HFFc6 (cell line): Measurements from ENCODE around the gene SMG6. TPM values are rescaled to one million over a fixed set of nuclear protein-coding genes. Genes with fewer than 3 reads are reported as not detected.
"Not testable (repeated sequence)": the region's sequence is repeated elsewhere in the genome, so short reads cannot be mapped to it uniquely, and the experiment has no call there.

Experiments used
- DNase-seq: peaks from one replicate; pipeline ENCODE4 v3.0.0-alpha.2; 2018
- H3K27ac Mint-ChIP-seq: 2 replicates; pipeline ENCODE4 v1.8.0; 2020; ENCODE audit warnings: mild to moderate bottlenecking, mixed read lengths
- H3K27me3 Mint-ChIP-seq: 2 replicates; pipeline ENCODE4 v1.8.0; 2021; ENCODE audit warnings: mild to moderate bottlenecking, moderate library complexity, mixed read lengths; ENCODE audit not compliant: insufficient read depth
- H3K36me3 Mint-ChIP-seq: 2 replicates; pipeline ENCODE4 v1.8.0; 2021; ENCODE audit warnings: low read depth, mixed read lengths
- H3K4me1 Mint-ChIP-seq: 2 replicates; pipeline ENCODE4 v1.8.0; 2020; ENCODE audit warnings: low read depth, mixed read lengths
- H3K4me3 Mint-ChIP-seq: 2 replicates; pipeline ENCODE4 v1.8.0; 2020; ENCODE audit warnings: mild to moderate bottlenecking, moderate library complexity, mixed read lengths
- H3K9me3 Mint-ChIP-seq: 2 replicates; pipeline ENCODE4 v1.8.0; 2020; ENCODE audit warnings: mild to moderate bottlenecking, mixed read lengths
- total RNA-seq, 6 experiments: library from RNA; stranded (reverse); fragmentation: NEBNext Ultra II Directional; extraction: Animal tissue kit (Norgen Biotek cat#: 25700); gene quantifications; 2 replicates in 1 of 6; 3 replicates in 5 of 6; pipeline ENCODE4 v1.2.3, GENCODE V29; 2021
- TF ChIP-seq, protein P1 (sequence below): fragments of 200-600 bp; sonication (generic); IDR thresholded peaks from 2 replicates; pipeline ENCODE4 v1.5.0; 2021; ENCODE audit warnings: antibody characterized with exemption, mild to moderate bottlenecking

SMG6 gene
- total RNA-seq, 6 experiments from 2014 or later: 29.5 to 37.4 (median 31.8) TPM

GRCh38 chr17:2203818-2204217 is 99.8 kb downstream of the SMG6 start:
- no peaks in the 10 kb centered on the region for H3K27me3 Mint-ChIP-seq
- H3K36me3 Mint-ChIP-seq: peaks cover 15% of the 10 kb centered on the region
- H3K4me1 Mint-ChIP-seq: peaks cover 10% of the 10 kb centered on the region
- DNase-seq: no peak
- H3K27ac Mint-ChIP-seq: no peak overlapping the region
- TF ChIP-seq, protein P1, sequence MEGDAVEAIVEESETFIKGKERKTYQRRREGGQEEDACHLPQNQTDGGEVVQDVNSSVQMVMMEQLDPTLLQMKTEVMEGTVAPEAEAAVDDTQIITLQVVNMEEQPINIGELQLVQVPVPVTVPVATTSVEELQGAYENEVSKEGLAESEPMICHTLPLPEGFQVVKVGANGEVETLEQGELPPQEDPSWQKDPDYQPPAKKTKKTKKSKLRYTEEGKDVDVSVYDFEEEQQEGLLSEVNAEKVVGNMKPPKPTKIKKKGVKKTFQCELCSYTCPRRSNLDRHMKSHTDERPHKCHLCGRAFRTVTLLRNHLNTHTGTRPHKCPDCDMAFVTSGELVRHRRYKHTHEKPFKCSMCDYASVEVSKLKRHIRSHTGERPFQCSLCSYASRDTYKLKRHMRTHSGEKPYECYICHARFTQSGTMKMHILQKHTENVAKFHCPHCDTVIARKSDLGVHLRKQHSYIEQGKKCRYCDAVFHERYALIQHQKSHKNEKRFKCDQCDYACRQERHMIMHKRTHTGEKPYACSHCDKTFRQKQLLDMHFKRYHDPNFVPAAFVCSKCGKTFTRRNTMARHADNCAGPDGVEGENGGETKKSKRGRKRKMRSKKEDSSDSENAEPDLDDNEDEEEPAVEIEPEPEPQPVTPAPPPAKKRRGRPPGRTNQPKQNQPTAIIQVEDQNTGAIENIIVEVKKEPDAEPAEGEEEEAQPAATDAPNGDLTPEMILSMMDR: no peak
- H3K9me3 Mint-ChIP-seq: no peaks in the 10 kb centered on the region
- no peak overlapping the region for H3K4me3 Mint-ChIP-seq

DNA sequence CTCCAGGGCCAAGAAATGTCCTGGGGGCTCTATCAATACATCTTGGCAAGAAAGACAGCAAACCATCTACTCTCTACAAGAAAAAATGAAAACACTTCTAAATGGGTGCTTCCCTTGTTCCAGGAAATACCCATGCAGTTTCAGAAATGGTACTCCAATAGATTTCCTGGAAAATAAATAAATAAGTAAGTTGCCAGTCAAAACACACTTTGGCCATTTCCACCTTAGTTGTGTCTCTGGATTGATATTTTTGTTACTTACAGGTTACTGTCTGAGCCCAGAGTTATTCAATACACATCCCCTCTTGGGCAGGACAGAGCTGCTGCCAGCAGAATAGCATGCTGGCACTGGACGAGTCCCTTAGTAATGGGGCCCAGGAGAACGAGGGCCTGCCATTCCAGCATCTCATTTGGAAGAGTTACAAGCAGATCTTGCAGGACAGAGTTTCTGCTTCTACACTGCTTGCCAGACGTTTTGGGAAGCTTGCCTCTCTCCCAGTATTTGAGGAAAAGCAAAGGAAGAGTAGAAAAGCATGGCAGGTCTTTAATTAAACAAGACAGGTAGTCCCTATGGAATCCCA is 100.5 kb downstream of the SMG6 start:
- Mint-ChIP-seq H3K27ac (no peak overlapping the region), H3K9me3 (no peaks in the 10 kb centered on the region), H3K36me3 (peaks cover 14% of the 10 kb centered on the region; the same call in 1 of the 2 replicates), H3K4me1 (peaks cover 18% of the 10 kb centered on the region), H3K4me3 (no peak overlapping the region), H3K27me3 (no peaks in the 10 kb centered on the region)
- no peak for DNase-seq
- TF ChIP-seq, protein P1: no peak

GRCh38 chr17:2202302-2202995 is 101.1 kb downstream of the SMG6 start:
- Mint-ChIP-seq H3K4me1 (peaks cover 24% of the 10 kb centered on the region), H3K36me3 (peaks cover 15% of the 10 kb centered on the region; the same call in 1 of the 2 replicates), H3K27ac (no peak overlapping the region), H3K27me3 (no peaks in the 10 kb centered on the region), H3K9me3 (no peaks in the 10 kb centered on the region), H3K4me3 (no peak overlapping the region)
- TF ChIP-seq, protein P1: no peak
- DNase-seq: no peak

- not testable (repeated sequence) for H3K27me3 Mint-ChIP-seq, H3K9me3 Mint-ChIP-seq, DNase-seq
- Mint-ChIP-seq H3K36me3 (peaks cover 30% of the 10 kb centered on the region), H3K4me1 (peaks cover 42% of the 10 kb centered on the region), H3K4me3 (peak overlapping the region; percentile 72), H3K27ac (peak overlapping the region; percentile 73)
These were observed 104.2 kb downstream of the SMG6 start for GRCh38 chr17:2199386-2199785.

- Mint-ChIP-seq H3K4me3 (peak overlapping the region; percentile 72), H3K4me1 (peaks cover 43% of the 10 kb centered on the region), H3K27me3 (no peaks in the 10 kb centered on the region), H3K9me3 (no peaks in the 10 kb centered on the region; the same call in 1 of the 2 replicates), H3K27ac (peak overlapping the region; percentile 73), H3K36me3 (peaks cover 31% of the 10 kb centered on the region)
- DNase-seq: peak; percentile 85
- TF ChIP-seq, protein P1: no peak
These were observed 104.7 kb downstream of the SMG6 start for GRCh38 chr17:2198927-2199326.

- Mint-ChIP-seq H3K36me3 (peaks cover 35% of the 10 kb centered on the region), H3K4me1 (peaks cover 59% of the 10 kb centered on the region), H3K4me3 (no peak overlapping the region), H3K27me3 (no peaks in the 10 kb centered on the region; the same call in 1 of the 2 replicates), H3K9me3 (no peaks in the 10 kb centered on the region; the same call in 1 of the 2 replicates), H3K27ac (peak overlapping the region; percentile 32; the same call in 1 of the 2 replicates)
- TF ChIP-seq, protein P1: no peak
- DNase-seq: no peak
These were observed 106.3 kb downstream of the SMG6 start for GRCh38 chr17:2197271-2197670.
